ACHN (cell line): ENCODE data around the gene EPSTI1.
"Not testable (repeated sequence)": the region's sequence is repeated elsewhere in the genome, so short reads cannot be mapped to it uniquely, and the experiment has no call there.

Experiments
- DNase-seq: peaks from one replicate; pipeline ENCODE4 v3.0.0-alpha.2; 2015
- in situ Hi-C: cut with HindIII; loops from 2 replicates; pipeline ENCODE4 v1.10.0; 2017; ENCODE audit warnings: low sequenced_read_pairs, low pct_ligation_motif_present, low pct_unique_long_range_greater_than_20kb

EPSTI1 gene

GRCh38 chr13:42875475-42876269 is 116.4 kb downstream of the EPSTI1 start:
- DNase-seq = no peak
- in situ Hi-C loops = no loop called here

DNA sequence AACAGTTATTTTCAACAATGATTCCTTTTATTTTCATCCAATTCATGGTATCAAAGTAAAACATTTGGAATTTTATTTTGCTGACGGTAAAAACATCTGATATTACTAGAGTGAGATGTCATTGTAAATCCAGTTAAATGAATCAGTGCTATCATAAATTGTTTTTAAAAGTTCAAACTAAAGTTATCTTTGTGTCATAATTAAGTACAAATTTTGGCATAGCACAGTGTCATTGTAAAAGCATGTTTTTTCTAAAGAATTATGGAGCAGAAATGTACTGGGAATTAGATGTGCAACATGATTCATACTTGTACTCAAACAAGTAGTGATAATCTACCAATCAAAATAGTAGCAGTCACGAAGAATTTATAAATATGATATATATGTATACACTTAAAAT is 117.8 kb downstream of the EPSTI1 start:
- DNase-seq = no peak
- in situ Hi-C loops = no loop called here

- no peak for DNase-seq
- in situ Hi-C loops = no loop called here
These were observed 119.0 kb downstream of the EPSTI1 start for GRCh38 chr13:42873081-42873480.

GRCh38 chr13:42867232-42867631 is 124.8 kb downstream of the EPSTI1 start:
- DNase-seq = no peak
- in situ Hi-C loops = no loop called here

GRCh38 chr13:42865768-42866102 is 126.3 kb downstream of the EPSTI1 start:
- in situ Hi-C loops = no loop called here
- no peak for DNase-seq

DNA sequence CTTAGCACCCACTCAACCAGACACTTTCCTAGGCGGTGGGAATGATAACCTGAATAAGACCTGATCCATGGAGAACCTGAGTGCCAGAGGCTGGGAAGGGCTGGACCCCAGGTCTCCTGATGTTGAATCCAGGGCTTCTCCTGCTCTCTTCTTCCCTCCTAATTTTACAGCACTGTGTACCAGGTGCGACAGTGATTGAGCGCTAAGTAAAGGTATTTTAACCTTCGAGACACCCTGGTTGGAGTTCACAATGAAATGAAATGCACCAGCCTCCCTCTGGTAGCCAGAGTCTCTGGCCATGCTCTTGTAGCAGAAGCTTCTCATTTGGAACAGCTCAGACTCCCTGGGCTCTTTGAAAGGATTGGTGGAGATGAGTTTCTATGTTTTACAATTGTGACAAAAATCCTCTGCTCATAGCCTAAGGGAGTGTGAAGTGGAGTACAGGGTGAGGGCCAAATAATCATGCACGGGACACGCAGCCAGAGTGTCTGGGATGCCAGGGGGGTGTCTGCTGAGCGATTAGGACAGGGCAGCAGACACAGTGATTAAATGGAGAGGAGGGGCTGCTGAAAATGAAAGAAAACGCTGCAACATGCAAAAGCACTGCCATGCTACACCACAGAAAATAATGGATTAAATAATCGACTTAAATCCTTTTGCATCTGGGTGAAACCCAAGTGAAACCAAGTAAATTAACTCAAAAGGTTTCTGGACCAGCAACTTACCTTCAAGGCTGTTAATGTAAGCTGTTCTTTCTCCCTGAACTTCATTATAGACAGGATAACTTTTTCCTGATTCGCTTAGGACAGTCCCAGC is 126.9 kb downstream of the EPSTI1 start:
- in situ Hi-C loops = no loop called here
- no peak for DNase-seq

DNA sequence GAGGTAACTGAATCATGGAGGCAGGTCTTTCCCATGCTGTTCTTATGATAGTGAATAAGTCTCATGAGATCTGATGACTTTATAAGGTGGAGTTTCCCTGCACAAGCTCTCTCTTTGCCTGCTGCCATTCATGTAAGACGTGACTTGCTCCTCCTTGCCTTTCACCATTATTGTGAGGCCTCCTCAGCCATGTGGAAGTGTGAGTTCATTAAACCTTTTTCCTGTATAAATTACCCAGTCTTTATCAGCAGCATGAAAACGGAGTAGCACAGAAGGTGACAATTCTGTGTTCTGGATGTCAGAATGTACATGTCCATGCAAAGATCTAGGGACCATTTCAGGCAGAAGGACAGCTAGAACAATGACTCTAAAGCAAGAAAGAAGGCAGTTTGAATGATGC is 129.7 kb downstream of the EPSTI1 start:
- DNase-seq, in situ Hi-C loops: not testable (repeated sequence)

- in situ Hi-C loops = no loop called here
- DNase-seq = no peak
These were observed 131.6 kb downstream of the EPSTI1 start for GRCh38 chr13:42860485-42860884.

- DNase-seq = no peak
- in situ Hi-C loops = no loop called here
These were observed 132.3 kb downstream of the EPSTI1 start for GRCh38 chr13:42859760-42860159.

- no peak for DNase-seq
- in situ Hi-C loops = no loop called here
These were observed 136.6 kb downstream of the EPSTI1 start for GRCh38 chr13:42855410-42855809.

- in situ Hi-C loops = no loop called here
- no peak for DNase-seq
These were observed 139.9 kb downstream of the EPSTI1 start for GRCh38 chr13:42852136-42852535.

- DNase-seq = no peak
- in situ Hi-C loops = no loop called here
These were observed 142.8 kb downstream of the EPSTI1 start for GRCh38 chr13:42849200-42849599.

DNA sequence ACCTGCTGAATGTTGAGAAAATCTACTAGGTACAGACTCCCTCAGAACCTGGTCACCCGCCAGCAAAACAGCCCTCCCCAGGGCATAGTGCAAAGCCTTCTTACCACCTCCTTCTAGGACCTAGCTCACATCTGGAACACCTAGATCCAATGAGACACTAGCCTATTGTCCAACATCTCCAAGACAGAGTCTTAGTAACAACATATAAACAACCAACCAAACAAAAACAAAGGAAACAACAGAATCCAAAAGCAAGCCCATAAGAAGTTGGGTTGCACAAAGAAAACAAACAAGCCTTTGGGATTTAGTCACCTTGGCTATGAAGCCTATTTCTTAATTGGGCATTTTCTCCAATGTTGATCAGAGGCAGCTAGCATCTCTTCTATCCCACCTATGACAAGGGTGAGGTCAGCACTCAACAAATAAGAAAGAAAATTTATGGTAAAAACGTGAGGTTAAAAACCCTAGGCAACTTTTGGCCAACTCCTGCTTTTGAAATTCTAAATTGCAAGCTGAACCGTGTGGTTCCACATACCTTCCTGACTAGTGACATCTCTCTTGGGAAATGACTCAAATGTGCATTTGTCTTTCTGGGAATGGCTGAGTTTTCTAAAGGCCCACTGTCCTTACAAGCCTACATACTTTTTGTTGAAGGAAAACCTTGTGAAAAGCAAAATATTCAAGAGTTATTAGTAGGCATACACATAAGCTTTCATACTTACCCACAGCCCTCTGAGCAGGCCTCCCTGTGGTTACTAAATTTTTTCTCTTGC is 144.0 kb downstream of the EPSTI1 start:
- in situ Hi-C loops = no loop called here
- no peak for DNase-seq

- in situ Hi-C loops = no loop called here
- peak; percentile 80 for DNase-seq
These were observed 154.9 kb downstream of the EPSTI1 start for GRCh38 chr13:42836930-42837690.
